Cardiac muscle cell (in vitro differentiated cells and primary cell): ENCODE results near the gene SFXN5. TPM values are rescaled to one million over a fixed set of nuclear protein-coding genes. Genes with fewer than 3 reads are reported as not detected.

Experiments
- DNase-seq, 2 donors: peaks; one replicate each; pipeline versions ENCODE4 v3.0.0 to v3.0.0-alpha.2; 2010 to 2017; ENCODE audit warnings: low read depth in 1 of 2, low spot score in 1 of 2
- H3K27ac ChIP-seq: fragments of 200-600 bp; sonication (generic); 2 replicates; pipeline ENCODE4 v1.5.1; 2016
- H3K27me3 ChIP-seq: fragments of 200-600 bp; sonication (generic); 2 replicates; pipeline ENCODE4 v1.6.0; 2016; ENCODE audit warnings: control low read depth
- H3K36me3 ChIP-seq: fragments of 200-600 bp; sonication (generic); 2 replicates; pipeline ENCODE4 v1.5.1; 2016; ENCODE audit warnings: control low read depth
- H3K4me1 ChIP-seq: fragments of 200-600 bp; sonication (generic); 2 replicates; pipeline ENCODE4 v1.8.1; 2017; ENCODE audit warnings: low read depth, mild to moderate bottlenecking, mixed run types
- H3K4me3 ChIP-seq: fragments of 200-600 bp; sonication (generic); 2 replicates; pipeline ENCODE4 v1.5.1; 2016; ENCODE audit warnings: mild to moderate bottlenecking
- H3K9me3 ChIP-seq: fragments of 200-600 bp; sonication (generic); 2 replicates; pipeline ENCODE4 v1.5.1; 2017; ENCODE audit warnings: low read depth, mild to moderate bottlenecking, control low read depth
- polyA plus RNA-seq: library from polyadenylated mRNA; unstranded; fragments of >200 nt; fragmentation: Nextera tagmentation; extraction: Ambion mirVana; gene quantifications from 2 replicates; pipeline ENCODE4 v1.2.1, GENCODE V29; 2016
- total RNA-seq: library from RNA; depleted of rRNA; stranded (reverse); fragments of >200 nt; gene quantifications from 2 replicates; pipeline ENCODE4 v1.2.3, GENCODE V29; 2016
- TF ChIP-seq, protein P1 (sequence below): IDR thresholded peaks from 2 replicates; pipeline ENCODE4 v1.5.1; 2012; ENCODE audit warnings: low read depth, mild to moderate bottlenecking, low read length

Gene SFXN5
- total and polyA plus RNA-seq, 2 experiments from 2014 or later: 11.4 to 13.5 TPM

DNA sequence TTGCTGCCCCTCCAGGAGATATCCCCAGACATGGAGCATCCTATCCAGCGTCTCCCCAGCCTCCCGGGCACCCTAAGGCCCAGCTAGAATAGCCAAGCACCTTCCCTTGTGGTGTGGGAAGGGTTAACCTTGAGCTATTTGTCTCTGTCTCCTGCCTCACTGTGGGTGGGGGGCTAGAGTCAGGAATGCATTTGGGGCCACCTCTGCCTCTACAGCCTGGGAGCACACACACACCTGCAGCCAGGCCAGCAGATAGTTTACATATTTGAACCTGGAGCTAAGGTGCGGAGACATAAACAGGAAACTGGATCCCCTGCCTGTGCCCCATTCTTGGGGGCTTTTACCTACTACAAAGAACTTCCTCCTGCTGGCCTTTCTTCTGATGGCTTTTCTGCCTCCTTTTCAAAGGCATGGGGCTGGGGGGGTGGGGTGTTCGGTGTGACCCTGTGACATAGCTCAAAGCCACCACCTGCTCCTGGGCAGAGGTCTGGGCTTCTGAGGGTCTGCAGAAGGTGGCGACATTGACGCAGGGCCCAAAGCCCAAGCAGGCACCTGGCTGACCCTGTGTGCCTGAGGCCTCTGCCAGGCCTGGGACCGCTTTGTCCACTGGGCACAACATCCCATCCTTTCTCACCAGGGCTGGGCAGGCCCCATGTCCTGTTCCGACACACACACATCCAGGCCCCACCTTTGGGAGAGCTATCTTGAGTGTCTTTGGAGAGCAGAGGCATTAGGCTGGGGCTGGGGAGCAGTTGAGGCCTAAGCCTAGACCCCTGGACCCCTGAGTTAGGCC is 120.0 kb downstream of the SFXN5 start:
- no peaks in the 10 kb centered on the region for H3K9me3 ChIP-seq
- H3K36me3 ChIP-seq: no peaks in the 10 kb centered on the region
- DNase-seq: no peak
- H3K4me1 ChIP-seq: no peaks in the 10 kb centered on the region
- no peak overlapping the region for H3K4me3 ChIP-seq
- no peak overlapping the region for H3K27ac ChIP-seq
- TF ChIP-seq, protein P1, sequence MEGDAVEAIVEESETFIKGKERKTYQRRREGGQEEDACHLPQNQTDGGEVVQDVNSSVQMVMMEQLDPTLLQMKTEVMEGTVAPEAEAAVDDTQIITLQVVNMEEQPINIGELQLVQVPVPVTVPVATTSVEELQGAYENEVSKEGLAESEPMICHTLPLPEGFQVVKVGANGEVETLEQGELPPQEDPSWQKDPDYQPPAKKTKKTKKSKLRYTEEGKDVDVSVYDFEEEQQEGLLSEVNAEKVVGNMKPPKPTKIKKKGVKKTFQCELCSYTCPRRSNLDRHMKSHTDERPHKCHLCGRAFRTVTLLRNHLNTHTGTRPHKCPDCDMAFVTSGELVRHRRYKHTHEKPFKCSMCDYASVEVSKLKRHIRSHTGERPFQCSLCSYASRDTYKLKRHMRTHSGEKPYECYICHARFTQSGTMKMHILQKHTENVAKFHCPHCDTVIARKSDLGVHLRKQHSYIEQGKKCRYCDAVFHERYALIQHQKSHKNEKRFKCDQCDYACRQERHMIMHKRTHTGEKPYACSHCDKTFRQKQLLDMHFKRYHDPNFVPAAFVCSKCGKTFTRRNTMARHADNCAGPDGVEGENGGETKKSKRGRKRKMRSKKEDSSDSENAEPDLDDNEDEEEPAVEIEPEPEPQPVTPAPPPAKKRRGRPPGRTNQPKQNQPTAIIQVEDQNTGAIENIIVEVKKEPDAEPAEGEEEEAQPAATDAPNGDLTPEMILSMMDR: no peak
- H3K27me3 ChIP-seq: peaks cover 64% of the 10 kb centered on the region

DNA sequence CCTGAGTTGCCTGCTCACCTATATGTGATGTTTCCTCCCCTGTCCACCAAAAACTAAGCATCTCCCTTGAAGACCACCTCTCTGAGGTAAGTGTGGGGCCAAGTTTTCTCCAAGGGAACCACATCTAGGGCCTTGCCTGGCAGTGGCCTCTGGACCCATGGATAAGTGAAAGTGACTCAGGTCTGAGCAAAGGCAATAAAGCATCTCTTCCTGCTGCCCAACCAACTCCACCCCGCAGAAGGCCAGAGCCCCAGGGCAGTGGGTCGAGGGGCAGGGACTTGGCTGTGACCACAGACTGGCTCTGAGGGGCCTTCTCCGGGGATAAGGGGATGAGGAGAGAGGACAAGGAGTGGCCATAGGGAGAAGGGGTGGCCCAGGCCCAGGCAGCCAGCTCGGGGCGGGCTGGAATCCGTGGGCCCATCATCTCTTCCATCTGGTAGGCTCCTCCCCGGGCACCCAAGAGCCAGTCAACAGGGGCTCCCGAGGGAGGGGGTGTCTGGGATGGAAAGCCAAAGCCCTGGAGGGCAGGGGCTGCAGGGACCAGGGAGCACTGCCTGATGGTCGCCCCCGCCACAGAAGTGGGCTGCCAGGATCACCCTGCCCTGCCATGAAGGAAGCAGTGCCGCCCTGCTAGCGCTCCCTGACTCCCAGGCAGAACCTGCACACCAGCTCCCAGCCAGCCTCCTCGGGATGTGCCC is 120.8 kb downstream of the SFXN5 start:
- Histone ChIP-seq H3K4me1 (no peaks in the 10 kb centered on the region), H3K4me3 (no peak overlapping the region), H3K27me3 (peaks cover 63% of the 10 kb centered on the region), H3K27ac (no peak overlapping the region), H3K9me3 (no peaks in the 10 kb centered on the region), H3K36me3 (no peaks in the 10 kb centered on the region)
- TF ChIP-seq, protein P1: no peak
- no peak for DNase-seq

DNA sequence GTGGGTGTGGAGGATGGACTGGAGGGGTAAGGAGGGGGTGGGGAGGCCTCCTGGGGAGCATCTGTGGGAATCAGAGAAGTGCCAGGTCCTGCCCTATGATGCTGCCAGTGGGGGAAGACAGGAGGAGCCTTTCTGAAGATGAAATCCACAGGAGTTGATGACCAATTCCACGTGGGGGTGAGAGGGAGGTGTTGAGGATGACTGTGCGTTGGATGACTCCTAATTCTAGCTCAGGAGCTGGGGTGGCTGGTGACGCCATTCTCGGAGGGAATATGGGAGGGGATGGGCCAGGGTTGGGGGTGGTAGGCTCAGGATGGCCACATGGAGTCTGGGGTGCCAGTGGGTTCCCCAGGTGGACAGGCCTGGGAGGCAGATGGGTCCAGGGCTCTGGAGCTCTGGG is 121.9 kb downstream of the SFXN5 start:
- Histone ChIP-seq H3K9me3 (no peaks in the 10 kb centered on the region), H3K4me3 (no peak overlapping the region), H3K4me1 (no peaks in the 10 kb centered on the region), H3K27me3 (peaks cover 65% of the 10 kb centered on the region), H3K27ac (no peak overlapping the region), H3K36me3 (no peaks in the 10 kb centered on the region)
- no peak for DNase-seq
- TF ChIP-seq, protein P1: no peak

DNA sequence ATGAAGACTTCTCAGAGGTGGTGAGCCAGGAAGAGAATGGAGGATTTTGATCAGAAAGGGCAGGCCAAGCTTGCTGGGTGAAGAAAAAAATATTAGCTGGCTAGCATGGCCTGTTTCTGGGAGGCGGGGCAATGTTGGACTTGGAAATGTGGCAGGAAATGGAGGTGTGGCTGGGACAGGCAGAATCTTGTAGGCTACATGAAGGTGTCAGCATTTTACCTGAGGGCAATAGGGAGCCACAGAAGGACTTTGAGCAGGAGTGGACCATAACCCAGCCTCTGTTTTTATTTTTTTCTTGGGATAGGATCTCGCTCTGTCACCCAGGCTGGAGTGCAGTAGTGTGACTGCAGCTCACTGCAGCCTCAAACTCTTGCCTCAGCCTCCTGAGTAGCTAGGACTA is 122.5 kb downstream of the SFXN5 start:
- no peak for DNase-seq
- Histone ChIP-seq H3K9me3 (no peaks in the 10 kb centered on the region), H3K27me3 (peaks cover 65% of the 10 kb centered on the region), H3K4me1 (no peaks in the 10 kb centered on the region), H3K36me3 (no peaks in the 10 kb centered on the region), H3K27ac (no peak overlapping the region), H3K4me3 (no peak overlapping the region)
- TF ChIP-seq, protein P1: no peak

DNA sequence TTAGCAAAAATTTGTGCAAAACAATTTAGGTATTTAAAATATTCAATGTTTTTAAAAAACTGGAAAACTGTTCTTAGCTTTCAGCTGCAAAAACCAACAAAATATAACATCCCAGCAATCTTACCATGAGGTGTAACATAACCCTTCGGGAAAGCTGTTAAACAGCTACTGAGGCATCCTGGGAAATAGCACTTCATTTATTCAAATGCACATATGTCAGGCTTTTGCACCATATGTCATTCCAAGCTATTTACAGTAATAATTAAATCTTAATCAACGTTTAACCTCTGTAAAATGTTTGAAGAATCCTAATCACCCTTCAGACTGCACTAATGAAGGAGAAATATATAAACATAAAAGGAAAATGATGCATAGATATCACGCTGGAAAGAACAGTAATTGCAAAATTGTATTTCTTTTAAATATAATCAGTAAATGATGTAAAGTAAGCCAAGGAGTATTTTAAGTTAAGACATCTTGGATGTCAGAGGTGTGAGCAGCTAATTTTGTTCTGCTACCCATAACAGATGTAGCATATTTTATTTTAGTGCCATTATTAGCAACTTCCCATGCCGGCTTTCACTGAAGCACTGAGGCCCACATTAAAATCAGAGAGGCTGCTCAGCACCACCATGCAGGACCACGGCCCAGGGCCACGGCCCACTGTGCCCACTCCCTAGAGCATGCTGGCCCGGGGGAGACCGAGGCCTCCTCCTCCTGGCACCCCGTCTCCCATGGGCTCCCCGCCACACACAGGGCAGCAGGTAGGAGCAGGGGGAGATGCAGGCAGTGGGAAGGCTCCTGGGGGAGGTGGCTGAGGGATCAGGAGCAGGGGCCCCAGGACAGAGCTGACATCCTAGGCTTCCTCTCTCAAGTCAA is 123.3 kb downstream of the SFXN5 start:
- Histone ChIP-seq H3K4me3 (no peak overlapping the region), H3K36me3 (no peaks in the 10 kb centered on the region), H3K9me3 (no peaks in the 10 kb centered on the region), H3K4me1 (no peaks in the 10 kb centered on the region), H3K27ac (no peak overlapping the region), H3K27me3 (peaks cover 67% of the 10 kb centered on the region)
- no peak for DNase-seq
- TF ChIP-seq, protein P1: no peak
